Liver (tissue), 3 donors: ENCODE measurements around the gene ZBTB8B.

Experiments
- RAD21 ChIP-seq, 2 donors: IDR thresholded peaks; 2 replicates each; pipeline ENCODE4 v1.6.1; 2016; ENCODE audit warnings: antibody characterized with exemption in 2 of 2, mild to moderate bottlenecking in 2 of 2
- YY1 ChIP-seq: IDR thresholded peaks from 2 replicates; pipeline ENCODE4 v1.6.1; 2016; ENCODE audit warnings: antibody characterized with exemption, mild to moderate bottlenecking
- TF ChIP-seq, protein P1 (sequence below): IDR thresholded peaks from 2 replicates; pipeline ENCODE4 v1.6.1; 2016; ENCODE audit warnings: antibody characterized with exemption
- TF ChIP-seq, protein P2 (sequence below): fragments of 150-350 bp; IDR thresholded peaks from 2 replicates; pipeline ENCODE4 v1.5.1; 2017; ENCODE audit warnings: improper control_type of control experiment, low read depth, low read length; ENCODE audit not compliant: missing input control
- donor health status: healthy.
- donor health status: healthy.

DNA sequence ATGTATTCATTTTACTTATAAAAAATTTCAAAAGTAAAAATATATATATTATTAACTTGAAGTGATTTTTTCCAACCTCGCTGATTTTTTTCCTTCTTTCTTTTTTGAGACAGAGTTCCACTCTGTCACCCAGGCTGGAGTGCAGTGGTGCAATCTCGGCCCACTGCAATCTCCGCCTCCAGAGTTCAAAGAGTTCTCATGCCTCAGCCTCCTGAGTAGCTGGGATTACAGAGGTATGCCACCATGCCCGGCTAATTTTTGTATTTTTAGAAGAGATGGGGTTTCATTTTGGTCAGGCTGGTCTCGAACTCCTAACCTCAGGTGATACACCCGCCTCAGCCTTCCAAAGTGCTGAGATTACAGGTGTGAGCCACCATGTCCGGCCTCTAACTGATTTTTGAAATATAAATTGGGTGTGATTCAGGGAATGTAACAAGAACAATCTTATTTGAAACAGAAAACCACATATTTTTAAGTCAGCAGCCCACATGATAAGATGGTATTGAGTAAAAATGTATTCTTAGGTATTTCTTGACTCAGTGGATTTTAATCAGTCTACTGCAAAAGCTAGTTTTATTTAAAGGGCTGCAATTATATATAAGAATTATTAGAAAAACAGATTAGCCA, 30.0 kb downstream of the ZBTB8B start:
- TF ChIP-seq, protein P1, sequence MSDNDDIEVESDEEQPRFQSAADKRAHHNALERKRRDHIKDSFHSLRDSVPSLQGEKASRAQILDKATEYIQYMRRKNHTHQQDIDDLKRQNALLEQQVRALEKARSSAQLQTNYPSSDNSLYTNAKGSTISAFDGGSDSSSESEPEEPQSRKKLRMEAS, result no peak
- TF ChIP-seq YY1 (no peak), RAD21 (IDR thresholded peaks at IDR 0.05) (no peak)
- TF ChIP-seq, protein P2, sequence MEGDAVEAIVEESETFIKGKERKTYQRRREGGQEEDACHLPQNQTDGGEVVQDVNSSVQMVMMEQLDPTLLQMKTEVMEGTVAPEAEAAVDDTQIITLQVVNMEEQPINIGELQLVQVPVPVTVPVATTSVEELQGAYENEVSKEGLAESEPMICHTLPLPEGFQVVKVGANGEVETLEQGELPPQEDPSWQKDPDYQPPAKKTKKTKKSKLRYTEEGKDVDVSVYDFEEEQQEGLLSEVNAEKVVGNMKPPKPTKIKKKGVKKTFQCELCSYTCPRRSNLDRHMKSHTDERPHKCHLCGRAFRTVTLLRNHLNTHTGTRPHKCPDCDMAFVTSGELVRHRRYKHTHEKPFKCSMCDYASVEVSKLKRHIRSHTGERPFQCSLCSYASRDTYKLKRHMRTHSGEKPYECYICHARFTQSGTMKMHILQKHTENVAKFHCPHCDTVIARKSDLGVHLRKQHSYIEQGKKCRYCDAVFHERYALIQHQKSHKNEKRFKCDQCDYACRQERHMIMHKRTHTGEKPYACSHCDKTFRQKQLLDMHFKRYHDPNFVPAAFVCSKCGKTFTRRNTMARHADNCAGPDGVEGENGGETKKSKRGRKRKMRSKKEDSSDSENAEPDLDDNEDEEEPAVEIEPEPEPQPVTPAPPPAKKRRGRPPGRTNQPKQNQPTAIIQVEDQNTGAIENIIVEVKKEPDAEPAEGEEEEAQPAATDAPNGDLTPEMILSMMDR, result no peak
